ENCODE measurements around the gene TSPAN9. TPM values are rescaled to one million over a fixed set of nuclear protein-coding genes. Genes with fewer than 3 reads are reported as not detected.

The TSPAN9 gene
- total RNA-seq, 2 experiments from 2014 or later, result 0.15 TPM; not detected in 1

DNA sequence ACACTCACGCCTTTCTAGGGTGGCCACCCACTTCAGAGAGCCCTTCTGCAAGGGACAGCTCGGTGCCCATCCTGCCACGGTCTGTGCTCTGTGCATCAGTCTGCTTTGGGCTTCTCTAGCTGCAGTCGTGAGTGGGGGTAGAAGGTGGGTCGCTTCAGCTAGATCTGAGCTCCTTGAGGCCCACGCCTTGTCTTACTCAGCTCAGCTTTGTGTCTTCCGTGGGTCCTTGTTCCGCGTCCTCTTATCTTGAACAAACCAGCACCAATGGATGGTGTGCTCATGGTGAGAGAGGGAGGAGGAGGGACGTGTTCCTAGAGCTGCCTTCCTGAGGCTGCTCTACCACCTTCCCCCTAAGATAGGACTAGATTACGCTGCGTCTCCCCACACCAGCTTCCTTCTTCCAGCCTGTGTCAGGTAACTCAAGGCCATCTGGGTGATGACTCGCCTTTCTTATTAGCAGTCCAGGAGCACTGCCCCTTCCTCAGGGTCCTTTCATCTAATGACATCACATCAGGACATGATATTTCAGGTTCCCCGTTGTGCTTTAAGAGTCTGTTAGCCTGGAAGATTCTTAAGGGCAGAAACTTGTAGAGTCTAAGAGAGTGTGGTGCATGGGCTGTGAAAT, 118.8 kb downstream of the TSPAN9 start:
- Mint-ChIP-seq H3K9me3 (no peaks in the 10 kb centered on the region), H3K27me3 (peaks cover 39% of the 10 kb centered on the region), H3K4me3 (no peak overlapping the region), H3K4me1 (no peaks in the 10 kb centered on the region), H3K27ac (no peak overlapping the region), H3K36me3 (ENCODE audit: low read depth) (no peaks in the 10 kb centered on the region)
- POLR2A ChIA-PET, result no interaction called here
- CTCF ChIA-PET, result interaction anchor here (1.2 to 1.3 kb wide), 2 partner anchors 11 to 17 kb away, joined by 3 to 5 read pairs; no protein-coding TSS in a partner anchor
- DNase-seq, result no peak

DNA sequence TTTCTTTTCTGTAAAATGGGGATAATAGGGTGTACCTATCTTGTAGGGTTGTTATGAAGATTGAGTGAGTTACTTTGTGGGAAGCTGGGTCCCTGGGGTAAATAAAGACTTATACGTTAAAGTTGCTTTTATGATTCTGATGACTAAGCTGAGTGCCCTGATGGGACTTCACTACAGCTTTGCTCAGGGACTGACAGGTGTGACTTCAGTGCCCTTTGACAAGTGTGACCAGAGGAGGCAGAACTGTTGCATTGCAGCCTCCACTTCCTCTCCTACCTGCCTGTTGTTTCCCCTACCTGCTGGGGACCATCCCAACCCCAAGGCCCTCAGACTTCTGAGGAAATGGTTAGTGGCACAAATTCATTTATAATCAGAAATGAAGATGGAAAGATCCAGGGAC, 119.3 kb downstream of the TSPAN9 start:
- CTCF ChIA-PET, result interaction anchor here (1.2 to 1.3 kb wide), 2 partner anchors 11 to 17 kb away, joined by 3 to 5 read pairs; no protein-coding TSS in a partner anchor
- POLR2A ChIA-PET, result no interaction called here
- Mint-ChIP-seq H3K27me3 (peaks cover 44% of the 10 kb centered on the region), H3K27ac (no peak overlapping the region), H3K36me3 (ENCODE audit: low read depth) (no peaks in the 10 kb centered on the region), H3K4me3 (no peak overlapping the region), H3K9me3 (no peaks in the 10 kb centered on the region), H3K4me1 (peaks cover 3% of the 10 kb centered on the region)
- DNase-seq, result no peak

DNA sequence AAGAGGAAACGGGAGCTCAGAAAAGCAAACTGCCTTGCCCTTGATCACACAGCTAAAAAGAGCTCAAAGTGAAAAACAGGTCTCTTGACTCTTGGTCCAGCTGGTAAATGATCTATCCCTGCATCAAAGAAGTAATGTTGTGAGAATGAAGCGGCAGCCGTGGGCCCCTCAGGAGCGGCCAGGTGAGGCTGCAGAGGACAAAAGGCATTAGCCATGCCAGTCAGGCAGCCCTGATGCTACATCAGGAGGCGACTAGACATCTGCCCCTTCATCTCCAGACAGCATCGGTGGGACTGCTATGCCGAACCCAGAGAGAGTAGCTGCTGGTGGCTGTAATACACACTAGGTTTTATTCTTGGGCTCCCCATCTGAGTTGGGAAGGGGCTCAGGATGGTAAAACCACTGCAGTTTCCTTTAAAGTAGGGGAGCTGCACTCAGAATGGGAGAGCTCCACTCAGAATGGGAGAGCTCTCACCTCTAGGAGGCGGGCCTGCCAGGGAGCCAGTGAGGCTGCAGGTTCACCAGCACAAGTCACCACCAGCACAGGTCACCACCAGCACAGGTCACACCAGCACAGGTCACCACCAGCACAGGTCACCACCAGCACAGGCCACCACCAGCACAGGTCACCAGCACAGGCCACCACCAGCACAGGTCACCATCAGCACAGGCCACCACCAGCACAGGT, 120.1 kb downstream of the TSPAN9 start:
- H3K27ac Mint-ChIP-seq, result no peak overlapping the region
- DNase-seq, result no peak
- H3K4me3 Mint-ChIP-seq, result no peak overlapping the region
- H3K9me3 Mint-ChIP-seq, result no peaks in the 10 kb centered on the region
- no peaks in the 10 kb centered on the region for H3K36me3 Mint-ChIP-seq (ENCODE audit: low read depth)
- ChIA-PET CTCF (no interaction called here), POLR2A (no interaction called here)
- H3K4me1 Mint-ChIP-seq, result peaks cover 3% of the 10 kb centered on the region
- H3K27me3 Mint-ChIP-seq, result peaks cover 52% of the 10 kb centered on the region

- CTCF ChIA-PET, result no interaction called here
These were observed 122.4 kb downstream of the TSPAN9 start for GRCh38 chr12:3199551-3200031.

DNA sequence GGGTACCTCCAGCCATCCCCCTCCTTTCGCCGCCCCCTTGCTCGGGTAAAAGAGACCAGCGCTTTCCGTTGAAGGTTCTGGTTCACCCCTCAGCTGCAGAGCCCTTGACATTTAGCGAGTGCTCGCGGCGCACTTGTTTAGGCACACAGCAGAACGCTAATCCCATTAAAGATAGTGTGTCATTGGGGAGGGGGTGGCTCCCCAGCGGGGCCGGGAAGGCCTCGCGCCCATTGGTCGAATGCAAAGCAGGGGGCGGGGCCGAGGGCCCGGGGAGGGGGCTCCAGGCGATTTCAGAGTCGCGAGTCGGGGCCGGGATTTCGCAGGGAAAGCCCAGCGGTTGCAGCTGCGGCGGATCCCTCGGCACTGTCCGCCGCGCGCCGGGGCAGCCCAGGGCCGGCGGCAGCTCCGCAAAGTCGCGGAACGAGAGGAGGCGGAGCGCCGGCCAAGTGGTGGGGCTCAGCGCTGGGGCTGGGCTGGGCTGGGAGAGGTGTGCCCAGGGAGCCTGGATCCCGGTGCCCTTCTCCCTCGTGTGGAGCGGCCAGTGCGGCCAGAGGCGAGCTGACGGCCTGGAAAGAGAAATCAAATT, 122.9 kb downstream of the TSPAN9 start:
- Mint-ChIP-seq H3K36me3 (ENCODE audit: low read depth) (no peaks in the 10 kb centered on the region), H3K9me3 (no peaks in the 10 kb centered on the region), H3K4me3 (no peak overlapping the region), H3K27ac (no peak overlapping the region), H3K27me3 (peaks cover 55% of the 10 kb centered on the region), H3K4me1 (peaks cover 3% of the 10 kb centered on the region)
- POLR2A ChIA-PET, result no interaction called here
- CTCF ChIA-PET, result no interaction called here
- no peak for DNase-seq

More at GRCh38 chr12:3199551-3200031, 122.4 kb downstream of the TSPAN9 start:
- no peak overlapping the region for H3K27ac Mint-ChIP-seq
- POLR2A ChIA-PET, result no interaction called here
- peaks cover 3% of the 10 kb centered on the region for H3K4me1 Mint-ChIP-seq
- no peak overlapping the region for H3K4me3 Mint-ChIP-seq
- no peak for DNase-seq
- no peaks in the 10 kb centered on the region for H3K36me3 Mint-ChIP-seq (ENCODE audit: low read depth)
- H3K27me3 Mint-ChIP-seq, result peaks cover 57% of the 10 kb centered on the region
- H3K9me3 Mint-ChIP-seq, result no peaks in the 10 kb centered on the region

- Mint-ChIP-seq H3K4me3 (no peak overlapping the region), H3K4me1 (peaks cover 3% of the 10 kb centered on the region), H3K27me3 (peaks cover 51% of the 10 kb centered on the region), H3K9me3 (no peaks in the 10 kb centered on the region), H3K36me3 (ENCODE audit: low read depth) (no peaks in the 10 kb centered on the region), H3K27ac (no peak overlapping the region)
- ChIA-PET CTCF (no interaction called here), POLR2A (no interaction called here)
- no peak for DNase-seq
These were observed 123.6 kb downstream of the TSPAN9 start for GRCh38 chr12:3200814-3201233.

DNA sequence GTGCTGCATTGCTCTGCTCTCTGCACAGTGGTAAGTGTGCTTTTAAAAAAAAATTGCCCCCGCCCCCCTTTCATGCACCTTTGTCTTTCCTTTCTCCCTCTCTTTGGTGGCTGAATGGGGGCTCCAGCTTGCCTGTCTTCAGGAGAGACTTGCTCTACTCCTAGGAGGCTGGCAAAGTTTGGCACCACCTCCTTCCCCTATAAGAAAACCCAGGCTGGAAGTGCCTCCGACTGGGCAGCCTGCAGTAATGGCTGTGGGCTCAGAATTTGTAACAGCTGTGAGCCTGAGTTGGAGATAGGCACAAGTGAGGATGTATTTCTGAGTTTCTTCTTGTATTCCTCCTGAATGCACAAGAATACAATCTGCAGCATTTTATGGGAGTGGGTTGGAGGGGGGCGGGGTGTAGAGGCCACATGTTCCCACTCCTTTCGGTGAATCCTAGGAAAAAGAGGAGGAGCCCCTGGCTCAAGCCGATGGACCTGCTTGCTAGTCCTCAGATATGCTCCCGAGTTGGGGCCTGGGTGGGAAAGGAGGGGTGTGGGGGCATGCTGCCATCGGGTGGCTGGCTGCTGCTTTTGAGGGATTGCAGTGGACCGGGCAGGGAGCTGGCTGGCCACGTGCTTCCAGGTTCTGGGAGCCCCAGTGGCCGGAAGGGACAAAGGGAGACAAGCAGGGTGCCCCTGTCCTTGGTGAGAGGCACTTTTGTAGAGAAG, 124.3 kb downstream of the TSPAN9 start:
- DNase-seq, result no peak
- no peak overlapping the region for H3K4me3 Mint-ChIP-seq
- ChIA-PET CTCF (interaction anchor here (1.9 kb wide), 1 partner anchor 12 kb away, joined by 4 read pairs; no protein-coding TSS in a partner anchor), POLR2A (interaction anchor here (0.6 kb wide), 1 partner anchor 117 kb away, joined by 3 read pairs; no protein-coding TSS in a partner anchor)
- no peaks in the 10 kb centered on the region for H3K36me3 Mint-ChIP-seq (ENCODE audit: low read depth)
- H3K4me1 Mint-ChIP-seq, result peaks cover 3% of the 10 kb centered on the region
- peak overlapping the region; percentile 41 for H3K27ac Mint-ChIP-seq
- H3K27me3 Mint-ChIP-seq, result peaks cover 44% of the 10 kb centered on the region
- no peaks in the 10 kb centered on the region for H3K9me3 Mint-ChIP-seq

DNA sequence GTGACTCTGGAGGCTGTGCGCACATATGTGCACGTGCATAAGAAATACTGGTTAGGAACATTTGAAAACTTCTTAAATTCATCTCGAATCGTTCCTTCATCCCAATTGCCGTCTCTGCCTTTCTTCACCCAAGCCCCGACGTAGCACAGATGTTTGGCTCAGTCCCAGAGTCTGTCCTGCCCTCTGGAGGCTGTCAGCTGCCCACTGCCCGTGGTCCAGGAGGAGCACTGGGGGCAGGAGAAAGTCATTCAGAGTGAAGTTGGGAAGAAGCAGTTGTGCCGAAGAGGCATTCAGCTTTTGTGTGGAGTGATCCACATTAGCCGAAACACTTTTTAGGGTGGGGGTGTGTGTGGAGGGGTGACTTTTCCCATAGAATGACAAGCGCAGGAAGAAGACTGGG, 124.9 kb downstream of the TSPAN9 start:
- peaks cover 3% of the 10 kb centered on the region for H3K4me1 Mint-ChIP-seq
- no peak for DNase-seq
- H3K9me3 Mint-ChIP-seq, result no peaks in the 10 kb centered on the region
- CTCF ChIA-PET, result interaction anchor here (1.9 kb wide), 1 partner anchor 11 kb away, joined by 4 read pairs; no protein-coding TSS in a partner anchor
- POLR2A ChIA-PET, result interaction anchor here (0.6 kb wide), 1 partner anchor 117 kb away, joined by 3 read pairs; no protein-coding TSS in a partner anchor
- no peak overlapping the region for H3K4me3 Mint-ChIP-seq
- peaks cover 38% of the 10 kb centered on the region for H3K27me3 Mint-ChIP-seq
- no peak overlapping the region for H3K27ac Mint-ChIP-seq
- no peaks in the 10 kb centered on the region for H3K36me3 Mint-ChIP-seq (ENCODE audit: low read depth)

DNA sequence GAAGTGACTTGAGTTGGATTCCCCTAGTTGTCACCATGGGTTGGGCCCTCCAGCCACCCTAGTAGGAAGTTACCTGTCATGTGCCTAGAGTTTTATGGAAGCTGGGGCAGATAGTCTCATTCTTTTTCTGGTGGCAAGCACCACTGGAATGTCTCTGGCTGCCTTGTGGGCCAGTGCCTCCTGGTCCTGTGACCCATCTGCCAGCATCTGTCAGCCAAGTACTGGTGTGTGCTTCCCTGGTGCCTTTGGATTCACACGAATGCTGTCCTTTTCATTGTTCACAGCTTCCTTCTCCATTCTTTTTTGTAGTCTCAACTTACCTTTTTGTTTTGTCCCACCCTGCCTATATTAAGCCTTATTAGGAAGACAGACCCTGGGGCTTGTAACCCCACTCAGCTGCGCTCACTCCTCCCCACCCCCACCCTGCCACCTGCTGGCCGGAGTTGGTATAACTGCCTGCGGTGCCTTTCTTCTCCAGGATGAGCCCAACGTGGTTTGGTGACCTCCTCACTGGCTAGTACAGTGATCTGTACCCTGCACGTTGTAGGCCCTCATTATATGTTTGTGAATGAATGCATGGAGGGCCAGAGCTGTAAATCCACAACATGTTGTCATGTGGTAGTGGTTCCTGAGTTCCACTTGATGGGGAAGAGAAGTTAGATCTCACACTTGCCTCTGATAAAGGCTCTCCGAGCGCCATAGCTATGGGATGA, 125.7 kb downstream of the TSPAN9 start:
- H3K36me3 Mint-ChIP-seq (ENCODE audit: low read depth), result no peaks in the 10 kb centered on the region

GRCh38 chr12:3203713-3204112, 126.5 kb downstream of the TSPAN9 start:
- H3K9me3 Mint-ChIP-seq, result no peaks in the 10 kb centered on the region
- POLR2A ChIA-PET, result no interaction called here
- H3K36me3 Mint-ChIP-seq (ENCODE audit: low read depth), result no peaks in the 10 kb centered on the region
- peaks cover 34% of the 10 kb centered on the region for H3K27me3 Mint-ChIP-seq
- H3K4me3 Mint-ChIP-seq, result no peak overlapping the region
- no peak overlapping the region for H3K27ac Mint-ChIP-seq
- CTCF ChIA-PET, result interaction anchor here (1.0 to 1.9 kb wide), 3 partner anchors 10 to 96 kb away, joined by 3 to 4 read pairs (median 3); no protein-coding TSS in a partner anchor
- peaks cover 3% of the 10 kb centered on the region for H3K4me1 Mint-ChIP-seq
- no peak for DNase-seq

More for the DNA sequence above, 125.7 kb downstream of the TSPAN9 start:
- Mint-ChIP-seq H3K9me3 (no peaks in the 10 kb centered on the region), H3K27me3 (peaks cover 34% of the 10 kb centered on the region), H3K27ac (no peak overlapping the region), H3K4me1 (peaks cover 3% of the 10 kb centered on the region), H3K4me3 (no peak overlapping the region)
- CTCF ChIA-PET, result interaction anchor here (0.6 to 1.9 kb wide), 4 partner anchors 11 to 97 kb away, joined by 3 to 4 read pairs (median 3); no protein-coding TSS in a partner anchor
- POLR2A ChIA-PET, result no interaction called here
- DNase-seq, result peak; percentile 62

DNA sequence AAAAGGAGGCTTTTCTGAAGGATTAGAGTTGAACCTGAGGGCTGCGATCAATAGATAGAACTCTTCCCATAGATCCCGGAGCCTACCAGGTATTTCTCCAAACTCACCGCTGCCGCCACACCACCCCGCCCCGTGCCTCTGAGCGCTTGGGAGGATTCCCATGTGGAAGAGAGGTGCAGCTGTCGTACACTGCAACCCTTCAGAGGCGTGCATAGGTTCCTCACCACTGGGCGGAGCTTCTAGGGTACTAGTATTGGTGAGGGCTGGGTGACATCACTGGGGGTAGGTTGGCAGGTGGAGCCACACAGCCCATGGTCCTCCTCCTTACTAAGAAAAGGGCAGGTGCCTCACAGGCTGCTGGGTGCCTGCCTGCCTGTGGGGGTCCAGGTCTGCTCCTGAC, 127.0 kb downstream of the TSPAN9 start:
- H3K4me3 Mint-ChIP-seq, result no peak overlapping the region
- POLR2A ChIA-PET, result no interaction called here
- peaks cover 3% of the 10 kb centered on the region for H3K4me1 Mint-ChIP-seq
- no peaks in the 10 kb centered on the region for H3K9me3 Mint-ChIP-seq
- H3K36me3 Mint-ChIP-seq (ENCODE audit: low read depth), result no peaks in the 10 kb centered on the region
- peaks cover 30% of the 10 kb centered on the region for H3K27me3 Mint-ChIP-seq
- no peak overlapping the region for H3K27ac Mint-ChIP-seq
- DNase-seq, result no peak
- CTCF ChIA-PET, result no interaction called here
